Forelimb muscle (tissue), 1 donor: ENCODE results near the gene SYTL3. TPM values are rescaled to one million over a fixed set of nuclear protein-coding genes. Genes with fewer than 3 reads are reported as not detected.

ENCODE experiments used
- polyA plus RNA-seq: library from polyadenylated mRNA; unstranded; fragments of 120-200 nt; gene quantifications from one replicate; pipeline ENCODE4 v1.2.1, GENCODE V29; 2013; ENCODE audit not compliant: insufficient read length

SYTL3 gene
- polyA plus RNA-seq, 1 donor = 9.5 TPM

Other genes with a start within 250 kb of the SYTL3 start
- 16.1 TPM for gene TMEM181, start 90.0 kb upstream of the SYTL3 start, polyA plus RNA-seq
- gene DYNLT1, start 5.3 kb upstream of the SYTL3 start, polyA plus RNA-seq = 80.1 TPM
- gene EZR, start 169.3 kb downstream of the SYTL3 start, polyA plus RNA-seq = 25.3 TPM